SK-N-SH (cell line): ENCODE data around the gene HRH3. TPM values are rescaled to one million over a fixed set of nuclear protein-coding genes. Genes with fewer than 3 reads are reported as not detected.

Experiments used
- CTCF ChIA-PET: fragments of 300-600, 350-600 bp; formaldehyde crosslinking; extraction: SDS; loops from one replicate; lab custom pipeline; 2021; lab: Yijun Ruan, JAX
- POLR2A ChIA-PET: fragments of 350-600 bp; sonication (Branson Sonifier 250); formaldehyde crosslinking; extraction: SDS; loops from one replicate; lab custom pipeline; 2020; ENCODE audit warnings: antibody characterized with exemption, inconsistent platforms; lab: Yijun Ruan, JAX
- DNase-seq: peaks from one replicate; pipeline ENCODE4 v3.0.0; 2012
- H2AFZ ChIP-seq: fragments of 200-600 bp; sonication (generic); 2 replicates; pipeline ENCODE4 v1.8.1; 2016; ENCODE audit warnings: antibody characterized with exemption, mild to moderate bottlenecking, low read depth
- H3F3A ChIP-seq: fragments of 200-600 bp; sonication (generic); replicated peaks from 2 replicates; pipeline ENCODE3; 2016; ENCODE audit warnings: antibody characterized with exemption, mild to moderate bottlenecking; ENCODE audit not compliant: insufficient read depth
- H3K27ac ChIP-seq, 2 experiments: fragments of 200-500 bp in 1 of 2; fragments of 200-600 bp in 1 of 2; sonication (Bioruptor generic) in 1 of 2; sonication (generic), shearing (Covaris generic) in 1 of 2; 2 replicates each; pipeline versions ENCODE4 v1.5.1 to v1.6.1; 2014 to 2016; ENCODE audit warnings: low read depth in 2 of 2, inconsistent platforms in 1 of 2, low read length in 1 of 2, mild to moderate bottlenecking in 1 of 2, mixed read lengths in 1 of 2
- H3K27me3 ChIP-seq: fragments of 200-600 bp; sonication (generic), shearing (Covaris generic); 2 replicates; pipeline ENCODE4 v1.6.1; 2016; ENCODE audit warnings: mixed run types; ENCODE audit not compliant: insufficient read depth
- H3K36me3 ChIP-seq, 2 experiments: fragments of 200-500 bp in 1 of 2; fragments of 200-600 bp in 1 of 2; sonication (Bioruptor generic) in 1 of 2; sonication (generic) in 1 of 2; replicated peaks in 1 of 2; 2 replicates each; pipeline versions ENCODE3 to v1.5.1; 2014 to 2016; ENCODE audit warnings: low read length in 1 of 2, mild to moderate bottlenecking in 1 of 2; ENCODE audit not compliant: insufficient read depth in 2 of 2, control insufficient read depth in 1 of 2
- H3K4me1 ChIP-seq, 2 experiments: fragments of 200-500 bp in 1 of 2; fragments of 200-600 bp in 1 of 2; sonication (Bioruptor generic) in 1 of 2; sonication (generic), shearing (Covaris generic) in 1 of 2; 2 replicates each; pipeline versions ENCODE4 v1.5.1 to v1.6.1; 2014 to 2016; ENCODE audit warnings: low read depth in 1 of 2, low read length in 1 of 2, mixed run types in 1 of 2; ENCODE audit not compliant: insufficient read depth in 2 of 2, control insufficient read depth in 1 of 2
- H3K4me2 ChIP-seq: fragments of 200-600 bp; sonication (generic), shearing (Covaris generic); 2 replicates; pipeline ENCODE4 v1.6.1; 2017; ENCODE audit warnings: mixed run types
- H3K4me3 ChIP-seq, 2 experiments: fragments of 200-500 bp in 1 of 2; fragments of 200-600 bp in 1 of 2; sonication (Bioruptor generic) in 1 of 2; sonication (generic), shearing (Covaris generic) in 1 of 2; 2 replicates each; pipeline versions ENCODE4 v1.5.1 to v1.8.1; 2014 to 2016; ENCODE audit warnings: low read depth in 2 of 2, inconsistent platforms in 1 of 2, low read length in 1 of 2, mild to moderate bottlenecking in 1 of 2, mixed read lengths in 1 of 2, moderate library complexity in 1 of 2
- H3K79me2 ChIP-seq: fragments of 200-600 bp; sonication (generic); 2 replicates; pipeline ENCODE4 v1.8.1; 2017; ENCODE audit warnings: mild to moderate bottlenecking; ENCODE audit not compliant: insufficient read depth
- H3K9ac ChIP-seq: fragments of 200-600 bp; sonication (generic); 2 replicates; pipeline ENCODE4 v1.6.1; 2017; ENCODE audit warnings: mixed run types
- H3K9me2 ChIP-seq: fragments of 200-600 bp; sonication (generic); 2 replicates; pipeline ENCODE4 v1.6.1; 2017; ENCODE audit warnings: mixed run types
- H3K9me3 ChIP-seq: fragments of 200-600 bp; sonication (generic); 2 replicates; pipeline ENCODE4 v1.6.1; 2017; ENCODE audit warnings: mixed run types, mild to moderate bottlenecking, moderate library complexity
- H4K20me1 ChIP-seq: fragments of 200-600 bp; sonication (generic); 2 replicates; pipeline ENCODE4 v1.6.1; 2017; ENCODE audit warnings: mild to moderate bottlenecking, mixed run types; ENCODE audit not compliant: insufficient read depth
- CTCF ChIP-seq: fragments of 200-600 bp; sonication (generic); IDR thresholded peaks from 2 replicates; pipeline ENCODE4 v1.6.1; 2017; ENCODE audit warnings: antibody characterized with exemption, mild to moderate bottlenecking, moderate library complexity
- ELF1 ChIP-seq: IDR thresholded peaks from 2 replicates; pipeline ENCODE4 v1.4.0; 2012
- EP300 ChIP-seq, 2 experiments: IDR thresholded peaks; 2 replicates each; pipeline versions ENCODE4 v1.4.0 to v1.6.1; 2012; ENCODE audit warnings: borderline replicate concordance in 1 of 2, low read depth in 1 of 2, low read length in 1 of 2
- FOSL2 ChIP-seq: IDR thresholded peaks from 2 replicates; pipeline ENCODE4 v1.4.0; 2012; ENCODE audit warnings: low read depth, mild to moderate bottlenecking, moderate library complexity, borderline replicate concordance
- GABPA ChIP-seq: IDR thresholded peaks from 2 replicates; pipeline ENCODE4 v1.4.0; 2012; ENCODE audit warnings: low read depth, mild to moderate bottlenecking
- NFIC ChIP-seq: IDR thresholded peaks from 2 replicates; pipeline ENCODE4 v1.4.0; 2012; ENCODE audit warnings: borderline replicate concordance
- PBX3 ChIP-seq: IDR thresholded peaks from 2 replicates; pipeline ENCODE4; 2012
- REST ChIP-seq: IDR thresholded peaks from 2 replicates; pipeline ENCODE4 v1.6.1; 2012; ENCODE audit warnings: mild to moderate bottlenecking, low read depth, low read length, moderate library complexity
- TCF12 ChIP-seq: IDR thresholded peaks from 2 replicates; pipeline ENCODE4 v1.4.0; 2012
- USF1 ChIP-seq: IDR thresholded peaks from 2 replicates; pipeline ENCODE4 v1.4.0; 2012; ENCODE audit warnings: low read depth, borderline replicate concordance
- USF2 ChIP-seq: fragments of 150-350 bp; IDR thresholded peaks from 2 replicates; pipeline ENCODE4 v1.6.1; 2017; ENCODE audit warnings: antibody characterized with exemption, low read length, low read depth, borderline replicate concordance
- WGBS: methylation state at CpG from one replicate; pipeline ENCODE4 v1.1.6; 2017; ENCODE audit warnings: low lambda C conversion rate; 5-methylcytosine and 5-hydroxymethylcytosine counted together
- polyA plus RNA-seq, 3 experiments: library from polyadenylated mRNA; depleted of rRNA; stranded (reverse); fragments of >200 nt; gene quantifications; 2 replicates each; pipeline ENCODE4 v1.2.3, GENCODE V29; 2012

HRH3 gene
- polyA plus RNA-seq, 1 of the 3 experiments (the other 2 are of a cell fraction) = 0.02 TPM

GRCh38 chr20:62266851-62267250 lies 46.8 kb upstream of the HRH3 start (continued):
- TF ChIP-seq REST (no peak), NFIC (no peak)

- H3K79me2 ChIP-seq = no peaks in the 10 kb centered on the region
- H3F3A ChIP-seq = no peaks in the 10 kb centered on the region
- 88% methylated on average over 10 of the region's 10 CpGs for WGBS
- no peak overlapping the region for H3K9ac ChIP-seq
- CTCF ChIA-PET = no interaction called here
- no peaks in the 10 kb centered on the region for H3K9me2 ChIP-seq
- no peak overlapping the region for H3K4me3 ChIP-seq
- H3K4me2 ChIP-seq = no peak overlapping the region
- no peaks in the 10 kb centered on the region for H3K27me3 ChIP-seq
- no peaks in the 10 kb centered on the region for H3K4me1 ChIP-seq
- peaks cover 20 to 33% of the 10 kb centered on the region in 2 experiments for H3K36me3 ChIP-seq
- H4K20me1 ChIP-seq = no peaks in the 10 kb centered on the region
- no peak overlapping the region for H2AFZ ChIP-seq
- H3K9me3 ChIP-seq = no peaks in the 10 kb centered on the region
- POLR2A ChIA-PET = no interaction called here
- H3K27ac ChIP-seq = no peak overlapping the region
- no peak for DNase-seq
- TF ChIP-seq USF2 (no peak), CTCF (no peak), FOSL2 (no peak), TCF12 (no peak), PBX3 (no peak), ELF1 (no peak), USF1 (no peak), EP300 (IDR thresholded peaks at IDR 0.05; ENCODE audit: borderline replicate concordance in 1 of 2, low read depth in 1 of 2, low read length in 1 of 2) (no peak), GABPA (no peak)
Measured at GRCh38 chr20:62266340-62266739, 46.3 kb upstream of the HRH3 start.
